GM12878 (cell line): ENCODE data around the gene ATP8B1. TPM values are rescaled to one million over a fixed set of nuclear protein-coding genes. Genes with fewer than 3 reads are reported as not detected.
A peak's percentile ranks its signal among the peaks of the same experiment; 100 is the strongest.

ENCODE experiments used
- ATAC-seq: fragments of 200-7000 bp; cut with Tn5 transposase; 3 replicates; pipeline ENCODE4 v1.9.1; 2020; ENCODE audit warnings: mild to moderate bottlenecking, moderate library complexity
- BruUV-seq: library from RNA; stranded (reverse); fragments of 400-500 nt; replicated peaks from 2 replicates; lab custom pipeline; 2021; lab: Mats Ljungman, UMichigan
- CTCF ChIA-PET: fragments of 300-600 bp; sonication (Branson Sonifier 250); formaldehyde crosslinking; extraction: SDS; loops from one replicate; lab custom pipeline; 2021; ENCODE audit warnings: inconsistent platforms; lab: Yijun Ruan, JAX
- POLR2A ChIA-PET: fragments of 350-600 bp; formaldehyde crosslinking; extraction: SDS; loops from one replicate; lab custom pipeline; 2021; ENCODE audit warnings: inconsistent platforms; lab: Charles Lee
- RAD21 ChIA-PET: fragments of 300-600 bp; sonication (Branson Sonifier 250); formaldehyde crosslinking; loops from one replicate; lab custom pipeline; 2023; ENCODE audit warnings: antibody characterized with exemption; ENCODE audit not compliant: unreplicated experiment; lab: Charles Lee
- SMC1A ChIA-PET: fragments of 300-600 bp; sonication (Branson Sonifier 250); formaldehyde crosslinking; loops from one replicate; lab custom pipeline; 2023; ENCODE audit not compliant: unreplicated experiment, uncharacterized antibody; lab: Charles Lee
- DNase-seq: peaks from one replicate; pipeline ENCODE4 v3.0.0-alpha.2; 2011; ENCODE audit warnings: low read depth, low spot score
- FAIRE-seq: peaks from 3 replicates; lab custom pipeline; 2011; peaks lifted over from hg19 to GRCh38; lab: Jason Lieb, UNC
- H2AFZ ChIP-seq: 2 replicates; pipeline ENCODE4 v1.6.0; 2011; ENCODE audit warnings: low read depth, low read length, control low read depth; ENCODE audit not compliant: control insufficient read depth
- H3K27ac ChIP-seq: 2 replicates; pipeline ENCODE4 v1.5.1; 2011; ENCODE audit warnings: control low read depth; ENCODE audit not compliant: control insufficient read depth, insufficient read depth
- H3K27me3 ChIP-seq, 2 experiments: replicated peaks in 1 of 2; 2 replicates each; pipeline versions ENCODE4 v1.6.0 to v1.6.1; 2011; ENCODE audit warnings: low read length in 1 of 2; ENCODE audit not compliant: control insufficient read depth in 2 of 2, insufficient read depth in 2 of 2
- H3K36me3 ChIP-seq, 2 experiments: 2 replicates each; pipeline ENCODE4 v1.5.1; 2011; ENCODE audit warnings: low read length in 1 of 2; ENCODE audit not compliant: control insufficient read depth in 2 of 2, insufficient read depth in 2 of 2
- H3K4me1 ChIP-seq: 2 replicates; pipeline ENCODE4 v1.6.1; 2011; ENCODE audit warnings: mild to moderate bottlenecking, low read length, moderate library complexity, mixed read lengths; ENCODE audit not compliant: control insufficient read depth, insufficient read depth
- H3K4me2 ChIP-seq: 2 replicates; pipeline ENCODE4 v1.6.0; 2011; ENCODE audit warnings: control low read depth; ENCODE audit not compliant: control insufficient read depth, insufficient read depth
- H3K4me3 ChIP-seq: fragments of 200-600 bp; sonication (generic); 2 replicates; pipeline ENCODE4 v1.5.1; 2016
- H3K79me2 ChIP-seq: 2 replicates; pipeline ENCODE4 v1.6.0; 2011; ENCODE audit warnings: low read length; ENCODE audit not compliant: control insufficient read depth, insufficient read depth
- H3K9ac ChIP-seq: 2 replicates; pipeline ENCODE4 v1.8.0; 2011; ENCODE audit warnings: low read length, control low read depth, mixed read lengths; ENCODE audit not compliant: control insufficient read depth, insufficient read depth
- H3K9me3 ChIP-seq: replicated peaks from 3 replicates; pipeline ENCODE4 v1.5.1; 2011; ENCODE audit warnings: mild to moderate bottlenecking, low read length; ENCODE audit not compliant: control insufficient read depth, insufficient read depth
- H4K20me1 ChIP-seq: 2 replicates; pipeline ENCODE4 v1.6.0; 2011; ENCODE audit not compliant: control insufficient read depth, insufficient read depth
- ATF3 ChIP-seq: IDR thresholded peaks from 2 replicates; pipeline ENCODE4 v1.6.1; 2011; ENCODE audit warnings: low read depth, mild to moderate bottlenecking, low read length, moderate library complexity, borderline replicate concordance; ENCODE audit errors: extremely low read depth
- ATF7 ChIP-seq: fragments of 450-650 bp; IDR thresholded peaks from 2 replicates; pipeline ENCODE4 v1.6.1; 2016; ENCODE audit warnings: low read depth, mild to moderate bottlenecking
- CHD1 ChIP-seq: IDR thresholded peaks from 2 replicates; pipeline ENCODE4 v1.6.1; 2012; ENCODE audit warnings: low read depth, low read length, improper control_type of control experiment
- DPF2 ChIP-seq: fragments of 450-650 bp; IDR thresholded peaks from 2 replicates; pipeline ENCODE4 v1.6.1; 2017; ENCODE audit warnings: mild to moderate bottlenecking
- EP300 ChIP-seq, 2 experiments: fragments of 150-350 bp in 1 of 2; IDR thresholded peaks; 2 replicates each; pipeline ENCODE4 v1.6.1; 2011 to 2012; ENCODE audit warnings: low read depth in 2 of 2, low read length in 2 of 2, borderline replicate concordance in 1 of 2, improper control_type of control experiment in 1 of 2, inconsistent platforms in 1 of 2; ENCODE audit not compliant: control insufficient read depth in 1 of 2
- HDGF ChIP-seq: fragments of 450-650 bp; IDR thresholded peaks from 2 replicates; pipeline ENCODE4 v1.6.1; 2016; ENCODE audit warnings: antibody characterized with exemption
- IKZF2 ChIP-seq, 2 experiments: fragments of 450-650 bp; IDR thresholded peaks; 2 replicates each; pipeline ENCODE4 v1.6.1; 2017; ENCODE audit warnings: mild to moderate bottlenecking in 2 of 2, moderate library complexity in 2 of 2
- KLF5 ChIP-seq: fragments of 450-650 bp; IDR thresholded peaks from 2 replicates; pipeline ENCODE4 v1.6.1; 2014; ENCODE audit warnings: mild to moderate bottlenecking; ENCODE audit not compliant: partially characterized antibody
- NBN ChIP-seq: fragments of 450-650 bp; IDR thresholded peaks from 2 replicates; pipeline ENCODE4 v1.6.1; 2016
- NR2F1 ChIP-seq: fragments of 450-650 bp; conservative IDR thresholded peaks from 2 replicates; pipeline ENCODE4 v1.6.1; 2017; ENCODE audit warnings: mild to moderate bottlenecking
- POU2F2 ChIP-seq: IDR thresholded peaks from 3 replicates; pipeline ENCODE4 v1.6.1; 2011; ENCODE audit warnings: low read depth, mild to moderate bottlenecking, low read length, borderline replicate concordance
- RBBP5 ChIP-seq: fragments of 200-600 bp; sonication (generic); conservative IDR thresholded peaks from 2 replicates; pipeline ENCODE4 v1.6.1; 2016
- SPI1 ChIP-seq: IDR thresholded peaks from 2 replicates; pipeline ENCODE4 v1.6.1; 2011; ENCODE audit warnings: low read depth, mild to moderate bottlenecking, low read length, moderate library complexity, borderline replicate concordance; ENCODE audit not compliant: insufficient read depth
- USF1 ChIP-seq: IDR thresholded peaks from 2 replicates; pipeline ENCODE4 v1.6.1; 2011; ENCODE audit warnings: borderline replicate concordance, low read depth, mild to moderate bottlenecking, moderate library complexity, mixed read lengths, low read length; ENCODE audit not compliant: insufficient read depth; ENCODE audit errors: extremely low read length
- WGBS: methylation state at CpG from one replicate; pipeline ENCODE4 v1.1.6; 2016; ENCODE audit warnings: low lambda C conversion rate; ENCODE audit not compliant: insufficient replicate concordance, insufficient coverage; ENCODE audit errors: missing lambda C conversion rate; 5-methylcytosine and 5-hydroxymethylcytosine counted together
- in situ Hi-C: fragments of 300-500 bp; cut with MboI; formaldehyde crosslinking; loops from 9 replicates; pipeline ENCODE4 v1.14.3; 2018; ENCODE audit warnings: mixed read lengths
- intact Hi-C: fragments of 100-400 bp; cut with micrococcal nuclease; formaldehyde crosslinking; loops from one replicate; pipeline ENCODE4 v1.14.2; 2022; ENCODE audit not compliant: unreplicated experiment
- polyA plus RNA-seq, 11 experiments: library from polyadenylated mRNA; depleted of rRNA in 4 of 11; unstranded in 6 of 11; stranded (reverse) in 5 of 11; fragments of >200 nt; fragmentation: Nextera tagmentation in 4 of 11; fragmentation: Illumina TruSeq in 1 of 11; extraction: Ambion mirVana in 4 of 11; extraction: Trizol in 1 of 11; gene quantifications; 1 replicate in 1 of 11; 2 replicates in 10 of 11; pipeline versions ENCODE4 v1.2.1 to v1.2.3, GENCODE V29; 2011 to 2016; ENCODE audit warnings: inconsistent platforms in 2 of 11, missing spikeins in 2 of 11, low read depth in 1 of 11
- total RNA-seq, 4 experiments: library from RNA; depleted of rRNA in 3 of 4; stranded (reverse); fragments of >200 nt in 3 of 4; fragmentation: Illumina TruSeq in 1 of 4; extraction: Trizol in 1 of 4; gene quantifications; 2 replicates each; pipeline versions ENCODE4 v1.2.1 to v1.2.3, GENCODE V29; 2013 to 2021

ATP8B1 gene
- total and polyA plus RNA-seq, 10 of the 15 experiments (the other 5 are each of a cell fraction or from before 2014, with no cell fraction given): 0.03 to 0.37 (median 0.11) TPM

- no TSS peak for BruUV-seq
- no peak for FAIRE-seq
- H3K4me1 ChIP-seq: no peaks in the 10 kb centered on the region
- no peak for ATAC-seq
- TF ChIP-seq KLF5: no peak
- TF ChIP-seq HDGF: no peak
- no peak for TF ChIP-seq RBBP5
- TF ChIP-seq SPI1: no peak
- no peak overlapping the region for H3K9ac ChIP-seq
- no peak overlapping the region for H3K4me3 ChIP-seq
- H2AFZ ChIP-seq: no peak overlapping the region
- no peaks in the 10 kb centered on the region for H3K79me2 ChIP-seq
- ChIA-PET SMC1A (interaction anchor here (0.8 kb wide), 1 partner anchor 10 kb away, joined by 3 read pairs; no protein-coding TSS in a partner anchor), POLR2A (no interaction called here), CTCF (no interaction called here), RAD21 (no interaction called here)
- H3K27ac ChIP-seq: no peak overlapping the region
- no peaks in the 10 kb centered on the region for H3K27me3 ChIP-seq
- no peaks in the 10 kb centered on the region for H4K20me1 ChIP-seq
- no peaks in the 10 kb centered on the region for H3K9me3 ChIP-seq
- DNase-seq: no peak
- WGBS: 87% methylated on average over 7 of the region's 7 CpGs
- no peaks in the 10 kb centered on the region for H3K36me3 ChIP-seq
- in situ Hi-C loops: no loop called here
- H3K4me2 ChIP-seq: no peak overlapping the region
- intact Hi-C loops: loop anchor here (2.0 to 10.0 kb wide), 2 partner anchors 83 to 121 kb away; no protein-coding TSS in a partner anchor
These were observed 47.5 kb downstream of the ATP8B1 start for GRCh38 chr18:57755473-57756067.

GRCh38 chr18:57754577-57755338, 48.4 kb downstream of the ATP8B1 start:
- WGBS: 0% methylated on average over 5 of the region's 5 CpGs
- FAIRE-seq (peak; percentile 57), DNase-seq (peak; percentile 38), ATAC-seq (peak; percentile 96)
- ChIA-PET CTCF (interaction anchor here (0.9 to 1.1 kb wide), 2 partner anchors 204 to 866 kb away, joined by 3 to 5 read pairs; no protein-coding TSS in a partner anchor), POLR2A (interaction anchor here (0.6 to 1.4 kb wide), 2 partner anchors 83 to 546 kb away, joined by 3 to 4 read pairs; no protein-coding TSS in a partner anchor), SMC1A (interaction anchor here (0.8 to 2.1 kb wide), 5 partner anchors 9 to 84 kb away, joined by 3 to 10 read pairs (median 5); no protein-coding TSS in a partner anchor), RAD21 (interaction anchor here (0.6 to 0.9 kb wide), 4 partner anchors 83 to 133 kb away, joined by 3 to 4 read pairs (median 3); partner anchors contain the start of gene NARS1)
- no peaks in the 10 kb centered on the region for H3K4me1 ChIP-seq
- BruUV-seq: no TSS peak
- in situ Hi-C loops: no loop called here
- intact Hi-C loops: loop anchor here (2.0 to 10.0 kb wide), 2 partner anchors 84 to 120 kb away; no protein-coding TSS in a partner anchor
- no peaks in the 10 kb centered on the region for H3K36me3 ChIP-seq
- no peak overlapping the region for H2AFZ ChIP-seq
- H3K9me3 ChIP-seq: no peaks in the 10 kb centered on the region
- no peaks in the 10 kb centered on the region for H4K20me1 ChIP-seq
- no peaks in the 10 kb centered on the region for H3K79me2 ChIP-seq
- H3K27me3 ChIP-seq: no peaks in the 10 kb centered on the region
- no peak overlapping the region for H3K4me3 ChIP-seq
- no peak overlapping the region for H3K4me2 ChIP-seq
- no peak overlapping the region for H3K27ac ChIP-seq
- H3K9ac ChIP-seq: no peak overlapping the region
- TF ChIP-seq POU2F2 (no peak), DPF2 (peak; percentile 63; the same call in 1 of the 2 replicates), CHD1 (no peak), ATF7 (peak; percentile 51), NR2F1 (0 out of 2 replicates have a peak, but pooled peaks have one; percentile 14), NBN (no peak), EP300 (IDR thresholded peaks at IDR 0.05; ENCODE audit: borderline replicate concordance in 1 of 2, control insufficient read depth in 1 of 2, low read depth in 2 of 2, low read length in 2 of 2) (peak in 1 of 2 experiments; percentile 63; a peak in 1 of 4 replicates), IKZF2 (IDR thresholded peaks at IDR 0.05) (peak in 1 of 2 experiments; percentile 26; a peak in 2 of 4 replicates), ATF3 (no peak), USF1 (no peak)
